Nephron (organoid): ENCODE measurements around the gene GLIS1.
A peak's percentile ranks its signal among the peaks of the same experiment; 100 is the strongest.

Experiments used
- H3K27ac Mint-ChIP-seq, 3 experiments: 2 replicates each; pipeline ENCODE4 v1.8.0; 2020; ENCODE audit warnings: mixed read lengths in 3 of 3, mild to moderate bottlenecking in 2 of 3, moderate library complexity in 1 of 3
- H3K27me3 Mint-ChIP-seq: 2 replicates; pipeline ENCODE4 v1.8.0; 2021; ENCODE audit warnings: low read depth, mild to moderate bottlenecking, moderate library complexity, mixed read lengths
- H3K36me3 Mint-ChIP-seq: 2 replicates; pipeline ENCODE4 v1.8.0; 2020; ENCODE audit warnings: low read depth, mixed read lengths
- H3K4me1 Mint-ChIP-seq: 2 replicates; pipeline ENCODE4 v1.8.0; 2020; ENCODE audit warnings: mixed read lengths
- H3K4me3 Mint-ChIP-seq, 3 experiments: 2 replicates each; pipeline ENCODE4 v1.8.0; 2020; ENCODE audit warnings: mild to moderate bottlenecking in 3 of 3, mixed read lengths in 3 of 3, moderate library complexity in 2 of 3
- H3K9me3 Mint-ChIP-seq: 2 replicates; pipeline ENCODE4 v1.8.0; 2020; ENCODE audit warnings: mixed read lengths
- TF ChIP-seq, protein P1 (sequence below), 3 experiments: fragments of 200-600 bp; sonication (generic); IDR thresholded peaks; one replicate each; pipeline ENCODE4 v1.5.0; 2021; ENCODE audit warnings: antibody characterized with exemption in 3 of 3; ENCODE audit not compliant: unreplicated experiment in 3 of 3

The GLIS1 gene

DNA sequence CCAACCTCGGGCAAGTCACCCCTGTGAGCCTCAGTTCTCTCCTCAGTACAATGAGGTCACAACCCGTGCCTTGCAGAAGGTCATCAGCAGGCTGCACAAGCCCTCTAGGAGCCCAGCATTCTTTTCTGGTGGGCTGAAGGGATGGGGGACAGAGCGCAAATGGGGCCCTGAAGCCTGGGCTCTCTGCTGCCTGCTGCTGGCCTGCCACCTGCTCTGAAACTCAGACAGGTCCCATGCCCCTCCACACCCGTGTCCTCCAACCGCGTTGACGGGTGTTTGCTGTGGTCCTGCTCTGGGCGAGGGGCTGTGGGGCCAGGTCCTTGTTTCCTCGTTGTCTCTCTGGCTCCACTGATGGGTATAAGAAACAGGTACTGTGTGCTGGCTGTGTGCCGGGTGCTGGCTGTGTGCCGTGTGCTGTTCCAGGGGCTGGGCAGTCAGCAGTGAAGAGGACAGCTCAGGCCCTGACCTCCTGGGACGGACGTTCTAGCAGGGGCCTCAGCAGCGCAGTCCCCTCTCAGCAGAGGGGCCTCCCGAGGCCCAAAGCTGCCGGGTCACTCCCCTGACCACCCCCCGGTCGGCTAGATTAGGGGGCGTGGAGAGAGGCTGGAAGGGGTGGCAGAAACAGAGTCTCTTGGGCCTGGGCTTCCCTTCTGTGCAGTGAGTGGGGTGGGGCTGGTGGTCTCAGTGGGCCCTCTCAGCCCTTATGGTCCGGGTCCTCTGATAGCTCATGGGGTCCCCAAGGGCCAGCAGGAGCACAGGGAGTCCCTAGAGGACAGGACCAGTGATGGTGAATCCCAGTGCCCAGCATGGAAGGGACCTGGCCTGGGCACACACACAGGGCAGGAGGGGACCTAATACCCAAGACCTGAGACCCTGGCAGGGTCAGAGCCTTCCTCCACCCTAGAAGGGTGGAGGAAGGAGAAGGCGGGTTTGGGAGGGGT lies 237.6 kb downstream of the GLIS1 start:
- Mint-ChIP-seq H3K9me3 (no peaks in the 10 kb centered on the region), H3K4me3 (no peak overlapping the region), H3K27me3 (peaks cover 16% of the 10 kb centered on the region), H3K36me3 (no peaks in the 10 kb centered on the region), H3K27ac (no peak overlapping the region), H3K4me1 (peaks cover 24% of the 10 kb centered on the region)
- TF ChIP-seq, protein P1, sequence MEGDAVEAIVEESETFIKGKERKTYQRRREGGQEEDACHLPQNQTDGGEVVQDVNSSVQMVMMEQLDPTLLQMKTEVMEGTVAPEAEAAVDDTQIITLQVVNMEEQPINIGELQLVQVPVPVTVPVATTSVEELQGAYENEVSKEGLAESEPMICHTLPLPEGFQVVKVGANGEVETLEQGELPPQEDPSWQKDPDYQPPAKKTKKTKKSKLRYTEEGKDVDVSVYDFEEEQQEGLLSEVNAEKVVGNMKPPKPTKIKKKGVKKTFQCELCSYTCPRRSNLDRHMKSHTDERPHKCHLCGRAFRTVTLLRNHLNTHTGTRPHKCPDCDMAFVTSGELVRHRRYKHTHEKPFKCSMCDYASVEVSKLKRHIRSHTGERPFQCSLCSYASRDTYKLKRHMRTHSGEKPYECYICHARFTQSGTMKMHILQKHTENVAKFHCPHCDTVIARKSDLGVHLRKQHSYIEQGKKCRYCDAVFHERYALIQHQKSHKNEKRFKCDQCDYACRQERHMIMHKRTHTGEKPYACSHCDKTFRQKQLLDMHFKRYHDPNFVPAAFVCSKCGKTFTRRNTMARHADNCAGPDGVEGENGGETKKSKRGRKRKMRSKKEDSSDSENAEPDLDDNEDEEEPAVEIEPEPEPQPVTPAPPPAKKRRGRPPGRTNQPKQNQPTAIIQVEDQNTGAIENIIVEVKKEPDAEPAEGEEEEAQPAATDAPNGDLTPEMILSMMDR (IDR thresholded peaks at IDR 0.05; ENCODE audit: unreplicated experiment in 3 of 3): no peak

DNA sequence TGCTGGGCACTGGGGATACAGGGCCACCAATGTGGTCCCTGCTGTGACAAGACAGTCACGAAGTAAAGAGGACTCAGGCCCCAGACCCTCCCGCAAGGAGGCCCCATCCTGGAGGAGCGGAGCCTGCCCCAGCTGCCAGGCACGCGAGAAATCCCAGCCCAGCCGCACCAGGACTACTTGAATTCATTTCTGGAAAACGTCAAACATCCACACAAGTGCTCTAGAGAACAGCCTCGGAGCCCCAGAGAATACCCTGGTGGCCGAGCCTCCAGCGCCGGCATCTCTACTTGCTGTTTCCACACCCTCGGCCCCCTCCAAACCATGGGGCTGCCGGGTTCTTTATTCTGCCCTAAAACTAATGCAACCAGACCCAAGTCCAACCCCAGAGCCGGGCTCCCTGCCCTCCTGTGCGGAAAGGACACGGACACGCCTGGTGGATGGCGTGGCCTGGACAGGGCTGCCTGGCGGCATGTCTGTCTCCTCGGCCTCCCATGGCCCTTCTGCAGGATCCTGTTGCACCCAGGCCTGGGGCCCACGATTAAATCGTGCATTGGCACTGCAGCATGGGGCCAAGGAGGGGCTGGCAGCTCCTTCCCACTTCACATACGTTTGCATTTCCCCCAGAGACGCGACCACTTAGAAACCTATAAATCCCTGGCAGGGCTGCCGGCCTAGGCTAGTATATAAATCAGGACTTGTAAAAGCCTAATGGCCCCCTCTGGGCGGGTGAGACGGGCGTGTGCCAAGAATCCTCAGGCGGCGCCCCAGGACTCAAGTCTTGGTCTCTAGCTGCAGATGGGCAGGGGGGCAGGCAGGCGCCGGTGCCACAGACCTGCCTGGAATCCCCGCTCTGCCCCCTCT lies 238.5 kb downstream of the GLIS1 start:
- Mint-ChIP-seq H3K9me3 (no peaks in the 10 kb centered on the region), H3K4me1 (peaks cover 24% of the 10 kb centered on the region), H3K4me3 (no peak overlapping the region), H3K36me3 (no peaks in the 10 kb centered on the region), H3K27me3 (peaks cover 19% of the 10 kb centered on the region), H3K27ac (peak overlapping the region in 2 of 3 experiments; percentile 14 to 22)
- TF ChIP-seq, protein P1 (IDR thresholded peaks at IDR 0.05; ENCODE audit: unreplicated experiment in 3 of 3): no peak

DNA sequence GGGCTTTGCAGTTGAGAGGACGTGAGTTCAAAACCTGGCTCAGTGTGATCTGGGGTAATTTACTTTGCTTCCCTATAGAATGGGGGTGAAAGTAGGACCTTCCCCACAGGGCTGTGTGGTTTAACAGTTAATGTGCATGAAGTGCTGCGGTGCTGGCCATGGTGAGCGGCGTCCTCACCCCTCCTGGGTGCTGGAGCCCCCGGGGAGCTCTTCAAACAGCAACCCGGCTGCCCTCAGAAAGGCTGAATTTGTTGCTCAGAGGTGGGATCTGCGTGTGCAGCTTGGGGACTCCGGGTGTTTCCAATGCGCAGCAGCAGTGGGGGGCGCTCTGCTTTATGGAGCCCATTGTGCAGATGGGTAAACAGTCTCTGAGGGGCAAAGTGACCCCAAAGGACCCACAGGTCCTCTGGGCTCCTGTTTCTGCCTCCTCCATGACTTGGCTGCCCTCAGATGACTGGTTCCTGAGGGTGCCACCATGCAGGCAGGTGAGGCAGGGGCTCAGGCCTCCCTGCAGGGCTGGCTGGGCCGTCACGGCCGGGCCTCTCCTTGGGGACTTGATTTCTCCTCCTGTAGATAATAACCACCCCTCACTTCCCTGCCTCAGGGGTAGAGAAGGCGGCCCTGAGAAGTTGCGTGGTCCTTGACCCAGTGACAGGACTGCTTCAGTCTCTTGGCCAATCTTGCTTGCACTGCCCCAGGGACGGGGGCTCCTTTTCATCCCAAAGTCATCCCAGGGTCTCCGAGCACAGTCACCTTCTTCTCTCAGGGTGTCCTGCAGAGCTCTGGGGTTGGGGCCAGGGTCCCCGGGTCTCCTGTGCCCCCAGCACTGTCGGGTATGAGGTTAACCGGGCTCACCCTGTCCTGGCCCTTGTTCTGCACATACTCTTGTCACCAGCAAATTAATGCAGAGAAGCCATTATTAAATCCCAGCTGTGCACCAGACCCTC lies 239.4 kb downstream of the GLIS1 start:
- Mint-ChIP-seq H3K27me3 (peaks cover 20% of the 10 kb centered on the region), H3K4me1 (peaks cover 24% of the 10 kb centered on the region), H3K27ac (no peak overlapping the region), H3K9me3 (no peaks in the 10 kb centered on the region), H3K36me3 (no peaks in the 10 kb centered on the region), H3K4me3 (no peak overlapping the region)
- TF ChIP-seq, protein P1 (IDR thresholded peaks at IDR 0.05; ENCODE audit: unreplicated experiment in 3 of 3): no peak

DNA sequence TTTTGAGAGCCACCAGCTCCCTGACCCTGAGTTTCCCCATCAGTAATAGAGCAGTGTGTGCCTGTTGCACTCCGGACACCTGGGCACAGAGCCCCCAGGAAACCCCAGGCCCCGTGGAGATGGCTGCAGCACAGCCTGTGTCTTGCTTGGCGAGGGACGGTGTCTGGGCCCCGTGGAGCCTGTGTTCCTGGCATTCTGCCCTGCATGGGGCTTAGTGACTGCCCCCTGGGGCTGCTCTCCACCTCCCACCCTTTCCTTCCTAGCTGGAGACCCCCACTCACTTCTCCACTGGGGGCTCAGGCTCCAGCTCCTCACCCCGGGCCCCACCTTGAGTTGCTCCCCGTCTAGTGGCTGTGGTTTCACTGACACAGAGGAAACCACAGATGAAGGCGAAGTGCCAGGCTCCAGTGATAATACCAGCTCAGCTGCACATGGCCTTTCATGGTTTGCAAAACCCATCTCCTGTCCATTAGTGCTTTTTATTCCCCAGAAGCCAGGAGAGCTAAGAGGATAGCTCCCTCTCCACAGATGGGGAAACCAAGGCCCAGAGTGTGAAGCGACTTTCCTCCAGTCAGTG lies 240.3 kb downstream of the GLIS1 start:
- H3K9me3 Mint-ChIP-seq: no peaks in the 10 kb centered on the region
- TF ChIP-seq, protein P1 (IDR thresholded peaks at IDR 0.05; ENCODE audit: unreplicated experiment in 3 of 3): no peak
- peaks cover 20% of the 10 kb centered on the region for H3K27me3 Mint-ChIP-seq
- H3K36me3 Mint-ChIP-seq: no peaks in the 10 kb centered on the region
- H3K4me3 Mint-ChIP-seq: no peak overlapping the region
- no peak overlapping the region for H3K27ac Mint-ChIP-seq
- H3K4me1 Mint-ChIP-seq: peaks cover 20% of the 10 kb centered on the region
